GM12878 (cell line): ENCODE data around the gene ZNF391.

Experiments
- BCLAF1 ChIP-seq: fragments of 450-650 bp; IDR thresholded peaks from 2 replicates; pipeline ENCODE4 v1.6.1; 2017; ENCODE audit warnings: antibody characterized with exemption, mild to moderate bottlenecking, moderate library complexity
- CTCF ChIP-seq, 3 experiments: IDR thresholded peaks in 2 of 3; conservative IDR thresholded peaks in 1 of 3; 2 replicates each; pipeline ENCODE4 v1.5.1; 2011; ENCODE audit warnings: low read depth in 3 of 3, low read length in 3 of 3, mild to moderate bottlenecking in 3 of 3, control low read depth in 2 of 3, moderate library complexity in 2 of 3, inconsistent platforms in 1 of 3, mixed read lengths in 1 of 3; ENCODE audit not compliant: control insufficient read depth in 2 of 3, insufficient read depth in 1 of 3; ENCODE audit errors: extremely low read depth in 1 of 3
- E4F1 ChIP-seq: fragments of 450-650 bp; IDR thresholded peaks from 2 replicates; pipeline ENCODE4 v1.6.1; 2018; ENCODE audit warnings: borderline replicate concordance, mild to moderate bottlenecking; ENCODE audit not compliant: partially characterized antibody
- GABPA ChIP-seq: IDR thresholded peaks from 2 replicates; pipeline ENCODE4 v1.6.1; 2014; ENCODE audit warnings: antibody characterized with exemption, low read depth, mild to moderate bottlenecking, inconsistent platforms
- GATAD2B ChIP-seq: fragments of 450-650 bp; conservative IDR thresholded peaks from 2 replicates; pipeline ENCODE4 v1.6.1; 2017; ENCODE audit warnings: low read depth, mild to moderate bottlenecking, moderate library complexity
- HDAC2 ChIP-seq: fragments of 200-600 bp; sonication (generic); IDR thresholded peaks from 2 replicates; pipeline ENCODE4 v1.6.1; 2017
- MAX ChIP-seq: IDR thresholded peaks from 2 replicates; pipeline ENCODE4 v1.6.1; 2012; ENCODE audit warnings: low read depth, low read length, improper control_type of control experiment
- RAD51 ChIP-seq: fragments of 450-650 bp; IDR thresholded peaks from 2 replicates; pipeline ENCODE4 v1.6.1; 2016; ENCODE audit warnings: moderate library complexity, mild to moderate bottlenecking, inconsistent platforms
- RELA ChIP-seq: fragments of 450-650 bp; IDR thresholded peaks from 2 replicates; pipeline ENCODE4 v1.8.0; 2014; ENCODE audit warnings: borderline replicate concordance; ENCODE audit not compliant: partially characterized antibody
- SIN3A ChIP-seq: IDR thresholded peaks from 2 replicates; pipeline ENCODE4 v1.6.1; 2012; ENCODE audit warnings: low read depth, low read length, improper control_type of control experiment
- TBL1XR1 ChIP-seq: IDR thresholded peaks from 2 replicates; pipeline ENCODE4 v1.6.1; 2012; ENCODE audit warnings: low read depth, low read length, improper control_type of control experiment
- YY1 ChIP-seq: IDR thresholded peaks from 2 replicates; pipeline ENCODE4 v1.6.1; 2011; ENCODE audit warnings: low read depth, mild to moderate bottlenecking, low read length

- TF ChIP-seq CTCF (IDR thresholded peaks at IDR 0.05 in 2 of 3, conservative IDR thresholded peaks at IDR 0.05 in 1 of 3; ENCODE audit: control insufficient read depth in 2 of 3, extremely low read depth in 1 of 3, insufficient read depth in 1 of 3, low read depth in 3 of 3, low read length in 3 of 3) (no peak), GABPA (no peak), MAX (no peak), YY1 (no peak), RELA (no peak), TBL1XR1 (no peak), HDAC2 (no peak), E4F1 (no peak), GATAD2B (no peak), SIN3A (no peak), RAD51 (no peak), BCLAF1 (no peak)
Measured at GRCh38 chr6:27359231-27359630, 29.3 kb upstream of the ZNF391 start.
